Chondrocyte (in vitro differentiated cells): ENCODE data around the gene TMC5. TPM values are rescaled to one million over a fixed set of nuclear protein-coding genes. Genes with fewer than 3 reads are reported as not detected.
"Not testable (repeated sequence)": the region's sequence is repeated elsewhere in the genome, so short reads cannot be mapped to it uniquely, and the experiment has no call there.

Source experiments
- DNase-seq: peaks from one replicate; pipeline ENCODE4 v3.0.0; 2021; ENCODE audit warnings: mixed read lengths, low spot score
- H3K27ac Mint-ChIP-seq: one replicate; pipeline ENCODE4 v1.8.0; 2021; ENCODE audit warnings: mild to moderate bottlenecking, moderate library complexity, mixed read lengths; ENCODE audit not compliant: unreplicated experiment
- H3K27me3 Mint-ChIP-seq: 2 replicates; pipeline ENCODE4 v1.8.0; 2021; ENCODE audit warnings: low read depth, mixed read lengths
- H3K36me3 Mint-ChIP-seq: 2 replicates; pipeline ENCODE4 v1.8.0; 2021; ENCODE audit warnings: low read depth, mixed read lengths
- H3K4me1 Mint-ChIP-seq: 2 replicates; pipeline ENCODE4 v1.8.0; 2021; ENCODE audit warnings: low read depth, mild to moderate bottlenecking, mixed read lengths
- H3K4me3 Mint-ChIP-seq: one replicate; pipeline ENCODE4 v1.8.0; 2021; ENCODE audit warnings: mild to moderate bottlenecking, moderate library complexity, mixed read lengths; ENCODE audit not compliant: unreplicated experiment
- H3K9me3 Mint-ChIP-seq: 2 replicates; pipeline ENCODE4 v1.8.0; 2021; ENCODE audit warnings: low read depth, mixed read lengths
- total RNA-seq: library from RNA; stranded (reverse); gene quantifications from 3 replicates; pipeline ENCODE4 v1.2.1, GENCODE V29; 2021
- TF ChIP-seq, protein P1 (sequence below): fragments of 200-600 bp; sonication (generic); IDR thresholded peaks from 2 replicates; pipeline ENCODE4 v1.5.0; 2021; ENCODE audit warnings: antibody characterized with exemption, mild to moderate bottlenecking, moderate library complexity

The TMC5 gene
- total RNA-seq, 1 donor from 2014 or later: not detected

DNA sequence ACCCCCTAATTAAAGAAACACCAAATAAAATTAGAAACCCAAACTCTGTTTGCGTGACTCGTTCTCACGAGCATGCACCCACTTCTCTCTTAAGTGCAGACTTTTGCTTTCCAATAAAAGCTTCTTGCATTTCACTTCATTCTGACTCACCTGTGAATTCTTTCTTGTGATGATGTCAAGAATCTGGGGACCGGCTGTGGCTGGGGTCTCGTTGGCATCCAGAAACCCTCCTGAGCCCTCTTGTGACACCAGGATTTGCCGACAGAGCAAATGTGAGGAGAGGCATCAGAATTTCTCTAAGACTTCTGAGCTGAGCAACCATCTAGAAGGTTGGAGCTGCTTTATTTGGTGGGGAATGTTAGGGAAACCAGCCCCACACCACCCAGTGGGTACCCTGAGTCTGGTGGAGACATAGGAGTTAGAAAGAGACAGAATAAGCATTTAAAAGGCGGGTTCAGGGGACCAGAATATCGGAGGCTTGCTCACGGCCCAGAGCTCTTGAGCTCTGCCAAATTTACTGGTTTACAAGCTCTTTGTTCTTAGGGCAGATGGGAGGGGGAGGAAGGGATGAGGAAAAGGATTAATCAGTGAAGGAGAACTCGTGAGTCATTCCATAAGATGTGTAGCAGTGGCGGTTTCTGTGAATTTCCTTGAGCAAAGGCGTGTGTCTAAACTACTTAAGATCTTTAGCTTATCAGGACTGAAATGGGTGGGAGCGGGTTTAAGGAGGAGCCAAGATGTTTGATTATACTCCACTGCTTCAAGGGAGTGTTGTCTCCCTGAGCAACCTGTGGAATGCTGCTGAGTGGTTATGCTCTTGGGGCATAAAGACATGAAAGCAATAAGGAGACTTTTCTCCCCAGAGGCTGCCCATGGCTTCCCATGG, 24.2 kb upstream of the TMC5 start:
- TF ChIP-seq, protein P1, sequence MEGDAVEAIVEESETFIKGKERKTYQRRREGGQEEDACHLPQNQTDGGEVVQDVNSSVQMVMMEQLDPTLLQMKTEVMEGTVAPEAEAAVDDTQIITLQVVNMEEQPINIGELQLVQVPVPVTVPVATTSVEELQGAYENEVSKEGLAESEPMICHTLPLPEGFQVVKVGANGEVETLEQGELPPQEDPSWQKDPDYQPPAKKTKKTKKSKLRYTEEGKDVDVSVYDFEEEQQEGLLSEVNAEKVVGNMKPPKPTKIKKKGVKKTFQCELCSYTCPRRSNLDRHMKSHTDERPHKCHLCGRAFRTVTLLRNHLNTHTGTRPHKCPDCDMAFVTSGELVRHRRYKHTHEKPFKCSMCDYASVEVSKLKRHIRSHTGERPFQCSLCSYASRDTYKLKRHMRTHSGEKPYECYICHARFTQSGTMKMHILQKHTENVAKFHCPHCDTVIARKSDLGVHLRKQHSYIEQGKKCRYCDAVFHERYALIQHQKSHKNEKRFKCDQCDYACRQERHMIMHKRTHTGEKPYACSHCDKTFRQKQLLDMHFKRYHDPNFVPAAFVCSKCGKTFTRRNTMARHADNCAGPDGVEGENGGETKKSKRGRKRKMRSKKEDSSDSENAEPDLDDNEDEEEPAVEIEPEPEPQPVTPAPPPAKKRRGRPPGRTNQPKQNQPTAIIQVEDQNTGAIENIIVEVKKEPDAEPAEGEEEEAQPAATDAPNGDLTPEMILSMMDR: no peak
- DNase-seq: no peak
- no peaks in the 10 kb centered on the region for H3K4me1 Mint-ChIP-seq
- no peak overlapping the region for H3K4me3 Mint-ChIP-seq
- H3K27ac Mint-ChIP-seq: no peak overlapping the region
- peaks cover 11% of the 10 kb centered on the region for H3K27me3 Mint-ChIP-seq
- H3K9me3 Mint-ChIP-seq: no peaks in the 10 kb centered on the region
- no peaks in the 10 kb centered on the region for H3K36me3 Mint-ChIP-seq

DNA sequence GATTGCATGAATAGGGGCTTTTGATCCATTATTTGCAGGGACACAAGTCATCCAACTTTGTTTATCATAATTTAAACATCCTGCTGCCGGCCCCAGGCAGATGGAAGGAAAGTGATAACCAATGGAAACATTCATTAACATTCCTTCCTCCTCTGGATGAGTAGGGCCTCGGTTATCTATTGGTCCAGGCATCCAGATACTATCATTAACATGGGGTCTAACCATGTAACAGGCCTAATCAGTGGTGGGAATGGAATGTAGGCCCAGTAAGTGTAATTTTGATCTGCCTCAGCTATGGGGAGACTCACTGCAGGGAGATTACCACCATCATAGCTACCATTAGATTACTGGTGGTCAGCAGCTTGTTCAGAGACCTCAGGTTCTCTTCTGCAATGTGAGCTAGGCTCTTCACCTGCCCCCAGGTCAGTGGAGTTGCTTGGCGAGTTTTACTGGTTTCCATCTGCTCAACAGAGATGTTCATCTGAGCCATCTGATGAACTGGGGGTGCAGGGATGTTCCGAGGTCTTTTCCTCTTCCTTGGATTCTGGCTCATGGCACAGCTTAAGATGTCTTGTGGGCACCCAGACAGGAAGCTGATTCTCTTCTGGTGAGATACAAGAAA, 21.9 kb upstream of the TMC5 start:
- not testable (repeated sequence) for H3K4me1 Mint-ChIP-seq, DNase-seq, H3K27me3 Mint-ChIP-seq, H3K27ac Mint-ChIP-seq, H3K36me3 Mint-ChIP-seq, H3K4me3 Mint-ChIP-seq, H3K9me3 Mint-ChIP-seq

DNA sequence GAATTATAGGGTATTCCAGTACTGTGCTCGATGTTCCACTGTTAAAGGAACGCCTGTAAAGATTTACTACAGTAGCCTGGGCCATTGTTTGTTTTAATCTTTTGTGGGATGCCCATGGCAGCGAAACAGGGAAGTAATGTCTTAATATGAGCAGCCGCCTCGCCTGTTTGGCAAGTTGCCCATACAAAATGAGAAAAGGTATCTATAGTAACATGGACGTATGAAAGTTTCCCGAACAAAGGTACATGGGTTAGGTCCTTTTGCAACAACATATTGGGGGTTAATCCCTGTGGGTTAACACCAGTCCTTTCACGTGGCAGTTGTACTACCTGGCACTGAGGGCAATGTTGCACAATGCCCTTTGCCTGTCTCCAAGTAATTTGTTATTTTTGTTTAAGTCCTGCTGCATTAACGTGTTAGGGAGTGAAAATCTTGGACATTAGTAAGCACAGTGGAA, 21.1 kb upstream of the TMC5 start:
- no peak for DNase-seq
- H3K4me1 Mint-ChIP-seq: no peaks in the 10 kb centered on the region
- H3K9me3 Mint-ChIP-seq: peaks cover 14% of the 10 kb centered on the region
- no peak overlapping the region for H3K4me3 Mint-ChIP-seq
- H3K27ac Mint-ChIP-seq: no peak overlapping the region
- no peaks in the 10 kb centered on the region for H3K36me3 Mint-ChIP-seq
- peaks cover 5% of the 10 kb centered on the region for H3K27me3 Mint-ChIP-seq
- TF ChIP-seq, protein P1: no peak

DNA sequence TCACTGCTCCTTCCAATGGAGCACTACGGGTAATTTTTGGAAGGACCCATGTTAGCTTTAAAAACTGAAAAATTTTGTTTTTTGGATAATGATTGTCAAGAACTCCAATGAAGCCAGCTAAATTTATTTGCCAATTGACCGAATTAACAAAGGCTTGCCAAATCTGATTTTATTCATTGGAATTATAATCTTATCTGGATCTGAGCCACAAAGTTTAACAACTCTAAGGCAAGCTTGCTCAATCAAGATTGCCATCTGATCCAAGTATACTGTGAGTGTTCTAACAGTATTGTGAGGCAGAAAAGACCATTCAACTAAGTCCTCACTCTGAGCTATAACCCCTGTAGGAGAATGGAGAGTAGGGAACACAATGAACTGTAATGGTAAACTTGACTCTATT, 20.3 kb upstream of the TMC5 start:
- not testable (repeated sequence) for H3K4me1 Mint-ChIP-seq, H3K27ac Mint-ChIP-seq, H3K27me3 Mint-ChIP-seq, H3K4me3 Mint-ChIP-seq, DNase-seq, H3K36me3 Mint-ChIP-seq
- H3K9me3 Mint-ChIP-seq: peaks cover 21% of the 10 kb centered on the region

DNA sequence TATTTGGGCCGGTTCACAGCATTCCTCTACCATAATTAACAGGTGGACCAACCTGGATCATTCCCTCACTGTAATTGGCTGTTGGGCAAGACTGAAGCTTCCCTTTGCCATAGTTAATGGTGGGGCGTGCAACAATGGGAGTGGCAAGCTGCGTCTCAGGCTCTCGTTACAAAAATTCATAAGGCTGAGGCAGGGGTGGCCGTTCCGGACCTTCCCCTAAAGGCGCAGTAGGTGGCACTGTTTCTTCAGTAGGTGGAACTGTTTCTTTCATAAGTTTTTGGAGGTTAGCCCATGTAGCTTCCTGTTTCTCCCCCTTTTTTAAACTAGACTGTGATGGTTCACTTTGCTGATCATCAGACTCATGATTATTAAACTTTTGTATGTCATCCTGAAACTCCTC, 17.0 kb upstream of the TMC5 start:
- H3K27ac Mint-ChIP-seq: no peak overlapping the region
- no peak overlapping the region for H3K4me3 Mint-ChIP-seq
- no peaks in the 10 kb centered on the region for H3K4me1 Mint-ChIP-seq
- no peaks in the 10 kb centered on the region for H3K36me3 Mint-ChIP-seq
- TF ChIP-seq, protein P1: peak; percentile 31
- DNase-seq: no peak
- peaks cover 18% of the 10 kb centered on the region for H3K27me3 Mint-ChIP-seq
- peaks cover 22% of the 10 kb centered on the region for H3K9me3 Mint-ChIP-seq

DNA sequence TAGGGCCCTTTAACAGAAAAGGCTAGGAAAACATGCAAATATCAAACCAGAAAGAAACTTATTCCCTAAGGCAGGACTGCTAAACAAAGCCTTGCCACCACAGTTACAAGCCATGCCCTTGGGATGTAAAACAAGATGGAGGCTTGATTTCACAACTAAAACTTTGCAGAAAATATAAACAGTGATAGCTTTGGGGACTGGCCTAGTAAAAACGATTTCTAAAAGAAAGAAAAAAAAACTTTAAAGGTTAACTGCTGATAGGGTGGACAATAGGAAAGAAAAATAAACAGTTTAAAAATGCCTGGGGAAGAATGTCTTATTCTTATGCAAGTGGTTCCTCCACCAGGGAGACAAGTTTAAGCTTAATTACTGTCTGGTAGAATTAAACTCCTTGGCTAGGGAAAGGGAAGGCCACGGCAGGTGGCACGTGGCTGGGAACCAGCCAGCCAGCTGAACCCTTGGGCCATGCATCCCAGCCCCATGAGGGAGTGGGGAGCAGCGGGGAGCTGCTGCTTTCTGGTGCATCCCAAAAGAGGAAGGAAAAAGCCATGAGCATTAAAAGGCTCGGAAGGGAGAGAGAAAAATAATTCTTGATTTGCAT, 10.7 kb upstream of the TMC5 start:
- TF ChIP-seq, protein P1: no peak
- peaks cover 50% of the 10 kb centered on the region for H3K27me3 Mint-ChIP-seq
- no peak overlapping the region for H3K4me3 Mint-ChIP-seq
- DNase-seq: no peak
- H3K36me3 Mint-ChIP-seq: no peaks in the 10 kb centered on the region
- H3K4me1 Mint-ChIP-seq: peaks cover 7% of the 10 kb centered on the region
- H3K27ac Mint-ChIP-seq: no peak overlapping the region
- peaks cover 15% of the 10 kb centered on the region for H3K9me3 Mint-ChIP-seq
